Chondrocyte (in vitro differentiated cells): ENCODE data around the gene CPSF2. TPM values are rescaled to one million over a fixed set of nuclear protein-coding genes. Genes with fewer than 3 reads are reported as not detected.

ENCODE experiments used
- DNase-seq: peaks from one replicate; pipeline ENCODE4 v3.0.0; 2021; ENCODE audit warnings: mixed read lengths, low spot score
- H3K27ac Mint-ChIP-seq: one replicate; pipeline ENCODE4 v1.8.0; 2021; ENCODE audit warnings: mild to moderate bottlenecking, moderate library complexity, mixed read lengths; ENCODE audit not compliant: unreplicated experiment
- H3K27me3 Mint-ChIP-seq: 2 replicates; pipeline ENCODE4 v1.8.0; 2021; ENCODE audit warnings: low read depth, mixed read lengths
- H3K36me3 Mint-ChIP-seq: 2 replicates; pipeline ENCODE4 v1.8.0; 2021; ENCODE audit warnings: low read depth, mixed read lengths
- H3K4me1 Mint-ChIP-seq: 2 replicates; pipeline ENCODE4 v1.8.0; 2021; ENCODE audit warnings: low read depth, mild to moderate bottlenecking, mixed read lengths
- H3K4me3 Mint-ChIP-seq: one replicate; pipeline ENCODE4 v1.8.0; 2021; ENCODE audit warnings: mild to moderate bottlenecking, moderate library complexity, mixed read lengths; ENCODE audit not compliant: unreplicated experiment
- H3K9me3 Mint-ChIP-seq: 2 replicates; pipeline ENCODE4 v1.8.0; 2021; ENCODE audit warnings: low read depth, mixed read lengths
- total RNA-seq: library from RNA; stranded (reverse); gene quantifications from 3 replicates; pipeline ENCODE4 v1.2.1, GENCODE V29; 2021
- TF ChIP-seq, protein P1 (sequence below): fragments of 200-600 bp; sonication (generic); IDR thresholded peaks from 2 replicates; pipeline ENCODE4 v1.5.0; 2021; ENCODE audit warnings: antibody characterized with exemption, mild to moderate bottlenecking, moderate library complexity

CPSF2 gene
- total RNA-seq, 1 donor from 2014 or later: 65.0 TPM

GRCh38 chr14:92103363-92103989 is 18.3 kb upstream of the CPSF2 start:
- Mint-ChIP-seq H3K4me1 (peaks cover 24% of the 10 kb centered on the region), H3K9me3 (no peaks in the 10 kb centered on the region), H3K27me3 (no peaks in the 10 kb centered on the region), H3K4me3 (no peak overlapping the region), H3K27ac (no peak overlapping the region), H3K36me3 (no peaks in the 10 kb centered on the region)
- no peak for DNase-seq
- TF ChIP-seq, protein P1, sequence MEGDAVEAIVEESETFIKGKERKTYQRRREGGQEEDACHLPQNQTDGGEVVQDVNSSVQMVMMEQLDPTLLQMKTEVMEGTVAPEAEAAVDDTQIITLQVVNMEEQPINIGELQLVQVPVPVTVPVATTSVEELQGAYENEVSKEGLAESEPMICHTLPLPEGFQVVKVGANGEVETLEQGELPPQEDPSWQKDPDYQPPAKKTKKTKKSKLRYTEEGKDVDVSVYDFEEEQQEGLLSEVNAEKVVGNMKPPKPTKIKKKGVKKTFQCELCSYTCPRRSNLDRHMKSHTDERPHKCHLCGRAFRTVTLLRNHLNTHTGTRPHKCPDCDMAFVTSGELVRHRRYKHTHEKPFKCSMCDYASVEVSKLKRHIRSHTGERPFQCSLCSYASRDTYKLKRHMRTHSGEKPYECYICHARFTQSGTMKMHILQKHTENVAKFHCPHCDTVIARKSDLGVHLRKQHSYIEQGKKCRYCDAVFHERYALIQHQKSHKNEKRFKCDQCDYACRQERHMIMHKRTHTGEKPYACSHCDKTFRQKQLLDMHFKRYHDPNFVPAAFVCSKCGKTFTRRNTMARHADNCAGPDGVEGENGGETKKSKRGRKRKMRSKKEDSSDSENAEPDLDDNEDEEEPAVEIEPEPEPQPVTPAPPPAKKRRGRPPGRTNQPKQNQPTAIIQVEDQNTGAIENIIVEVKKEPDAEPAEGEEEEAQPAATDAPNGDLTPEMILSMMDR: no peak

DNA sequence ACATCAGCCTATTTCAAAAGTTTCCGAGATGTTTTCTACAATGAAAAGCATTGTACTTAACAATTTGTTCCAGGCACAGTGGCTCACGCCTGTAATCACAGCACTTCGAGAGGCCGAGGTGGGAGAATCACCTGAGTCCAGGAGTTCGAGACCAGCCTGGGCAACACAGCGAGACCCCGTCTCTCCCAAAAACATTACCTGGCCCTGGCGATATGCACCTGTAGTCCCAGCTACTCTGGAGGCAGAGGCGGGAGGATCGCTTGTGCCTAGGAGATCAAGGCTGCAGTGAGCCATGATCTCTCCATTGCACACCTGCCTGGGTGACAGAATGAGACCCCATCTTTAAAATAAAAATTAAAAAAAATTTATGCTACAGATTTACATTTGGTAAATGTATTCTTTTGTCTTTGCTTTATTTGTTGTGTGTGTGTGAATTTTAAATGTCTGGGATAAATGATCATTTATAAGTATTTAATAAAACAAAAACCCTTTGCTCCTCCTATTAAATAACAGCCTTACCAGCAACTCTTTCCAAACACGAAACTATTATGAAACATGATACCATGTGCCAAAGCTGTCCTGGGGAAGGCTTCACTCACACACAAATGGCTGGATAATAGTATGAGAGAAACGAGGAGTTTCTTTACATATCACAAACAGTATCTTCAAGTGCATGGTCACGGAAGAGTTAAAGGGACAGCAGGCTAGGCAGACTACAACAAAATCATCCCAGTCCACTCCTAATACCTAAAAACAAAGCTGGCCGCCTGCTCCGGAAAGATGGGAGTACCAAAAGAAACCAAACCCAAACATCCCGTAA is 16.5 kb upstream of the CPSF2 start:
- TF ChIP-seq, protein P1: no peak
- Mint-ChIP-seq H3K4me1 (peaks cover 24% of the 10 kb centered on the region), H3K36me3 (no peaks in the 10 kb centered on the region), H3K4me3 (peak overlapping the region; percentile 97), H3K9me3 (no peaks in the 10 kb centered on the region), H3K27ac (peak overlapping the region; percentile 99), H3K27me3 (no peaks in the 10 kb centered on the region)
- no peak for DNase-seq

GRCh38 chr14:92105893-92106142 is 16.0 kb upstream of the CPSF2 start:
- Mint-ChIP-seq H3K4me1 (peaks cover 24% of the 10 kb centered on the region), H3K9me3 (no peaks in the 10 kb centered on the region), H3K4me3 (peak overlapping the region; percentile 97), H3K36me3 (no peaks in the 10 kb centered on the region), H3K27ac (peak overlapping the region; percentile 99), H3K27me3 (no peaks in the 10 kb centered on the region)
- DNase-seq: no peak
- TF ChIP-seq, protein P1: no peak

DNA sequence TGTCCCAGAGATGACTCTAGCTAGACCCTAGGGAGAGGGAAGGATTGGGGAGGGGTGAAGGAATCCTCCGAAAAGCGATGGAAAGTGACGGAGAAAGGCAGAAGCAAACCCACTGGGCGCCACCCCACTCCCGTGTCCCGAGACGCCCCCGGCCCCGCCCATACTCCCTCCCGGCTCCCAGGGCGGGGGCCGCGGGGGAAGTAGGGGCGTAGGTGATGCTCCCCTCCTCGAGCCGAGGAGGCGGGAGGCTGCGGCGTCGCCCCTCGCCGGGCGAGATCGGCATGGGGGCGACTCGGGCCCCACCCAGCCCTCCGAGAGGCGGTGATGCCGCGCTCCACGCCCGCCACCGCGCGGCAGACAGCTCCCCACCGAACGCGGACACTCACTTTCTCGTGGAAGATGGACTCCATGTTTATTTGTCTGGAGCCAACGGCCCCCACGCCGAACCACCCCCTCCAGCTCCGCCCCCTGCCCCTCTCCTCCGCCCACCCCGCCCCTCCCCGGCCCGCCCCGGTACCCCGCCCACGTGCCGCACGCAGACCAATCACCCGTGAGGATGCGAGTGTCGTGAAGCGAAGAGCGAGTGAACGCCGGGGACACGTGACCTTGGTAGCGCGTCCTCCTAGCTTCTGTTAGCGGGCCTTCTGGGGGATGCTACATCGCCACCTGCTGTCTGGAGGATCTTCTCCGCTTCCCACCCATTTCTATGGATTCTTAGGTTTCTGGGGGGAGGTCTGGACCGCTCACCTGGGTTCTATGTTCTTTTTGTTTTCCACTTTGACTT is 15.4 kb upstream of the CPSF2 start, which contains the start of gene ATXN3:
TSS of gene ATXN3 (minus strand) at position 440 of the 784 bp plus-strand sequence. CDS start at position 410, 30 bp downstream.
- no peaks in the 10 kb centered on the region for H3K36me3 Mint-ChIP-seq
- DNase-seq: peak; percentile 99

More for the DNA sequence above, 15.4 kb upstream of the CPSF2 start, which contains the start of gene ATXN3:
- Mint-ChIP-seq H3K27ac (peak within 1 kb of the TSS; percentile 99), H3K4me1 (peaks cover 27% of the 10 kb centered on the region), H3K4me3 (peak within 1 kb of the TSS; percentile 97), H3K27me3 (no peaks in the 10 kb centered on the region), H3K9me3 (no peaks in the 10 kb centered on the region)
- TF ChIP-seq, protein P1: peak; percentile 86
